K562 (cell line): ENCODE results near the gene ERBB3. TPM values are rescaled to one million over a fixed set of nuclear protein-coding genes. Genes with fewer than 3 reads are reported as not detected.

Source experiments
- ATAC-seq: fragments of 200-7000 bp; cut with Tn5 transposase; 3 replicates; pipeline ENCODE4 v1.9.1; 2020; ENCODE audit warnings: moderate library complexity
- BruUV-seq: library from RNA; stranded (reverse); fragments of 400-500 nt; replicated peaks from 2 replicates; lab custom pipeline; 2021; lab: Mats Ljungman, UMichigan
- CTCF ChIA-PET: fragments of 300-600 bp; formaldehyde crosslinking; extraction: SDS; loops from one replicate; lab custom pipeline; 2021; ENCODE audit warnings: low intra/inter-chr PET ratio; lab: Yijun Ruan, JAX
- POLR2A ChIA-PET: fragments of 300-600, 350-650 bp; sonication (Branson Sonifier 250); formaldehyde crosslinking; extraction: SDS; loops from one replicate; lab custom pipeline; 2021; ENCODE audit warnings: antibody characterized with exemption, inconsistent platforms; lab: Yijun Ruan, JAX
- DNase-seq, 4 experiments: peaks; one replicate each; pipeline versions ENCODE4 v3.0.0 to v3.0.0-alpha.2; 2011 to 2018; ENCODE audit warnings: low spot score in 3 of 4, mixed read lengths in 3 of 4; ENCODE audit errors: extremely low read depth in 1 of 4
- FAIRE-seq: peaks from 2 replicates; lab custom pipeline; 2011; peaks lifted over from hg19 to GRCh38; lab: Jason Lieb, UNC
- H2AFZ ChIP-seq: 2 replicates; pipeline ENCODE4 v1.6.0; 2011; ENCODE audit warnings: low read depth, low read length, control low read depth, inconsistent platforms
- H3K27ac ChIP-seq: fragments of 200-600 bp; 3 replicates; pipeline ENCODE4 v1.8.0; 2011; ENCODE audit warnings: low read depth, mild to moderate bottlenecking, control low read depth, inconsistent platforms, low read length, moderate library complexity, mixed read lengths; ENCODE audit errors: extremely low read depth
- H3K27me3 ChIP-seq, 2 experiments: fragments of 300-600 bp in 1 of 2; 2 replicates in 1 of 2; 3 replicates in 1 of 2; pipeline versions ENCODE4 v1.6.0 to v1.8.0; 2011; ENCODE audit warnings: inconsistent platforms in 2 of 2, low read length in 2 of 2, mild to moderate bottlenecking in 1 of 2, mixed read lengths in 1 of 2, moderate library complexity in 1 of 2; ENCODE audit not compliant: control insufficient read depth in 2 of 2, insufficient read depth in 2 of 2
- H3K36me3 ChIP-seq: fragments of 300-600 bp; 3 replicates; pipeline ENCODE4 v1.8.0; 2011; ENCODE audit warnings: mild to moderate bottlenecking, low read length, inconsistent platforms; ENCODE audit not compliant: control insufficient read depth, insufficient read depth
- H3K4me1 ChIP-seq, 2 experiments: fragments of 200-600 bp in 1 of 2; replicated peaks in 1 of 2; 2 replicates in 1 of 2; 3 replicates in 1 of 2; pipeline versions ENCODE4 v1.5.1 to v1.8.0; 2011; ENCODE audit warnings: inconsistent platforms in 2 of 2, low read length in 2 of 2, mild to moderate bottlenecking in 1 of 2, mixed read lengths in 1 of 2, moderate library complexity in 1 of 2; ENCODE audit not compliant: control insufficient read depth in 2 of 2, insufficient read depth in 2 of 2
- H3K4me2 ChIP-seq: 2 replicates; pipeline ENCODE4 v1.6.1; 2011; ENCODE audit warnings: low read length, control low read depth, inconsistent platforms, mixed read lengths; ENCODE audit not compliant: insufficient read depth
- H3K4me3 ChIP-seq: fragments of 200-600 bp; sonication (generic), shearing (Covaris generic); 2 replicates; pipeline ENCODE4 v1.5.1; 2016; ENCODE audit warnings: control low read depth, inconsistent platforms
- H3K79me2 ChIP-seq: fragments of 200-600 bp; 3 replicates; pipeline ENCODE4 v1.8.0; 2011; ENCODE audit warnings: low read length, inconsistent platforms; ENCODE audit not compliant: control insufficient read depth, insufficient read depth
- H3K9ac ChIP-seq, 2 experiments: 2 replicates each; pipeline versions ENCODE4 v1.6.0 to v1.6.1; 2011; ENCODE audit warnings: low read depth in 2 of 2, low read length in 2 of 2, control low read depth in 1 of 2, inconsistent platforms in 1 of 2, mild to moderate bottlenecking in 1 of 2, mixed read lengths in 1 of 2; ENCODE audit not compliant: insufficient read depth in 1 of 2
- H3K9me1 ChIP-seq: one replicate; pipeline ENCODE4 v1.6.0; 2011; ENCODE audit warnings: inconsistent platforms, mild to moderate bottlenecking, low read length, moderate library complexity; ENCODE audit not compliant: control insufficient read depth, insufficient read depth
- H3K9me3 ChIP-seq: replicated peaks from 2 replicates; pipeline ENCODE4 v1.5.1; 2011; ENCODE audit warnings: low read depth, low read length, inconsistent platforms; ENCODE audit not compliant: control insufficient read depth, insufficient read depth
- H4K20me1 ChIP-seq: replicated peaks from 2 replicates; pipeline ENCODE4 v1.6.1; 2011; ENCODE audit warnings: low read length, inconsistent platforms, mixed read lengths; ENCODE audit not compliant: control insufficient read depth, insufficient read depth
- CCNT2 ChIP-seq: IDR thresholded peaks from 2 replicates; pipeline ENCODE4 v1.6.1; 2011; ENCODE audit warnings: borderline replicate concordance, low read depth, mild to moderate bottlenecking, moderate library complexity, mixed read lengths, low read length; ENCODE audit not compliant: insufficient read length; ENCODE audit errors: extremely low read depth
- KDM5B ChIP-seq: fragments of 200-600 bp; sonication (generic); IDR thresholded peaks from 2 replicates; pipeline ENCODE4 v1.6.1; 2012; ENCODE audit warnings: low read depth, mild to moderate bottlenecking, moderate library complexity, low read length, control low read depth, inconsistent platforms; ENCODE audit not compliant: insufficient replicate concordance
- RB1 ChIP-seq: fragments of 450-650 bp; IDR thresholded peaks from 2 replicates; pipeline ENCODE4 v1.6.1; 2017; ENCODE audit warnings: low read depth, mild to moderate bottlenecking
- SPI1 ChIP-seq: IDR thresholded peaks from 2 replicates; pipeline ENCODE4 v1.6.1; 2011; ENCODE audit warnings: low read depth, low read length, control low read depth, borderline replicate concordance
- STAG1 ChIP-seq: sonication (generic); formaldehyde crosslinking; IDR thresholded peaks from 2 replicates; pipeline ENCODE4 v1.5.0; 2020; ENCODE audit warnings: missing genetic modification reagents, borderline replicate concordance
- ZBTB7A ChIP-seq: IDR thresholded peaks from 2 replicates; pipeline ENCODE4 v1.6.1; 2011; ENCODE audit warnings: low read depth, mild to moderate bottlenecking, low read length, moderate library complexity, borderline replicate concordance; ENCODE audit not compliant: control insufficient read depth
- ZNF253 ChIP-seq: fragments of 250-450 bp; sonication (Bioruptor Pico); conservative IDR thresholded peaks from 2 replicates; pipeline ENCODE4 v1.6.1; 2021; ENCODE audit warnings: mild to moderate bottlenecking
- ZNF79 ChIP-seq: fragments of 250-450 bp; sonication (Bioruptor Pico); IDR thresholded peaks from 2 replicates; pipeline ENCODE4 v1.4.0; 2020; ENCODE audit warnings: low read depth, mild to moderate bottlenecking, moderate library complexity
- WGBS: fragments of 100-300 bp; shearing (Covaris generic); methylation state at CpG from one replicate; pipeline ENCODE4 v1.1.6; 2016; ENCODE audit warnings: low coverage, mixed read lengths; ENCODE audit not compliant: insufficient coverage; ENCODE audit errors: missing lambda C conversion rate; 5-methylcytosine and 5-hydroxymethylcytosine counted together
- in situ Hi-C: fragments of 300-500 bp; cut with MboI; formaldehyde crosslinking; loops from 4 replicates; pipeline ENCODE4 v1.15.0; 2018; ENCODE audit warnings: inconsistent platforms, mixed read lengths
- intact Hi-C: fragments of 100-400 bp; cut with micrococcal nuclease; formaldehyde crosslinking; loops from 2 replicates; pipeline ENCODE4 v1.14.2; 2022
- polyA plus RNA-seq, 8 experiments: library from polyadenylated mRNA; depleted of rRNA in 4 of 8; stranded (reverse) in 5 of 8; unstranded in 3 of 8; fragments of >200 nt; fragmentation: Nextera tagmentation in 2 of 8; fragmentation: Illumina TruSeq in 1 of 8; extraction: Ambion mirVana in 2 of 8; extraction: Trizol in 1 of 8; gene quantifications; 2 replicates each; pipeline versions ENCODE4 v1.2.1 to v1.2.3, GENCODE V29; 2011 to 2014; ENCODE audit warnings: inconsistent platforms in 1 of 8, missing spikeins in 1 of 8
- total RNA-seq, 7 experiments: library from RNA; depleted of rRNA in 6 of 7; stranded (reverse); fragments of >200 nt in 6 of 7; fragmentation: Illumina TruSeq in 2 of 7; extraction: Trizol in 2 of 7; gene quantifications; 2 replicates each; pipeline versions ENCODE4 v1.2.1 to v1.2.3, GENCODE V29; 2011 to 2021; ENCODE audit warnings: low replicate concordance in 1 of 7
- TF ChIP-seq, protein P1 (sequence below): sonication (generic); formaldehyde crosslinking; IDR thresholded peaks from 2 replicates; pipeline ENCODE4 v1.8.0; 2022; ENCODE audit warnings: mild to moderate bottlenecking, missing genetic modification reagents
- TF ChIP-seq, protein P2 (sequence below): fragments of 250-450 bp; sonication (Bioruptor Pico); IDR thresholded peaks from 2 replicates; pipeline ENCODE4 v1.8.0; 2021; ENCODE audit warnings: borderline replicate concordance, mild to moderate bottlenecking, moderate library complexity; ENCODE audit not compliant: poor library complexity, severe bottlenecking
- TF ChIP-seq, protein P3 (sequence below): fragments of 250-450 bp; sonication (Bioruptor Pico); IDR thresholded peaks from 2 replicates; pipeline ENCODE4 v1.8.0; 2022; ENCODE audit warnings: moderate library complexity, mild to moderate bottlenecking, inconsistent platforms
- TF ChIP-seq, protein P4 (sequence below): sonication (generic); formaldehyde crosslinking; IDR thresholded peaks from 2 replicates; pipeline ENCODE4 v1.8.0; 2022; ENCODE audit warnings: mild to moderate bottlenecking, missing genetic modification reagents

Gene ERBB3
- total and polyA plus RNA-seq, 9 of the 15 experiments (the other 6 are each of a cell fraction or from before 2014, with no cell fraction given) = 1.5 to 5.4 (median 3.8) TPM

DNA sequence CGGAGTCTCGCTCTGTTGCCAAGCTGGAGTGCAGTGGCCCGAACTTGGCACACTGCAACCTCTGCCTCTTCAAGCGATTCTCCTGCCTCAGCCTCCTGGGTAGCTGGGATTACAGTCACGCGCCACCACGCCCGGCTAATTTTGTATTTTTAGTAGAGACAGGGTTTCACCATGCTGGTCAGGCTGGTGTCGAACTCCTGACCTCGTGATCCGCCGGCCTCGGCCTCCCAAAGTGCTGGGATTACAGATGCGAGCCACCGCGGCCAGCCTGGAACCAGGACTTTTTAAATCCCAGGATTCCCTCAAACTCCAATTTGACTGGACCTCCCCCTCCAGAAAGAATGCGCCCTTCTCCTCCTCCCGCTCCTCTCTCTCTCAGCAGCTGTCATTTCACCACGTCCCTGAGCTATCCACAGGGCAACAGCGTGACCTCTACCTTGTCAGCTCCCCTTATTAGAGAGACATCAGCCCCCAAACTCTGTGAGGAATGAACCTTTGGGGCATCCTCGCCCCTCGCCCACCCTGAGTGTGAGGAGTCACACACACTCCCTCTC is 50.1 kb downstream of the ERBB3 start:
- Histone ChIP-seq H3K9me1 (peaks cover 6% of the 10 kb centered on the region), H3K27ac (peak overlapping the region; percentile 93), H3K9ac (peak overlapping the region; percentile 78 to 96; a peak in 3 of 4 replicates), H2AFZ (no peak overlapping the region), H3K27me3 (no peaks in the 10 kb centered on the region), H3K36me3 (peaks cover 55% of the 10 kb centered on the region), H3K4me3 (peak overlapping the region; percentile 92), H4K20me1 (peaks cover 5% of the 10 kb centered on the region), H3K4me2 (peak overlapping the region; percentile 98), H3K4me1 (peaks cover 27 to 31% of the 10 kb centered on the region in 2 experiments; a peak in 4 of 5 replicates), H3K79me2 (peaks cover 60% of the 10 kb centered on the region), H3K9me3 (no peaks in the 10 kb centered on the region)
- 59% methylated on average over 13 of the region's 22 CpGs for WGBS
- intact Hi-C loops (no loop called here), in situ Hi-C loops (loop anchor here (5.0 to 10.0 kb wide), 2 partner anchors 57 to 335 kb away; partner anchors contain the start of genes SMARCC2 and SPRYD4)
- no peak for FAIRE-seq
- no peak for DNase-seq
- CTCF ChIA-PET = no interaction called here
- ATAC-seq = no peak
- POLR2A ChIA-PET = interaction anchor here (0.7 to 5.6 kb wide), 6 partner anchors 12 to 1745 kb away, joined by 3 to 85 read pairs (median 6); partner anchors contain the start of genes MYL6, PA2G4, RPL41 and SMARCC2
- BruUV-seq = no TSS peak
- TF ChIP-seq, protein P1, sequence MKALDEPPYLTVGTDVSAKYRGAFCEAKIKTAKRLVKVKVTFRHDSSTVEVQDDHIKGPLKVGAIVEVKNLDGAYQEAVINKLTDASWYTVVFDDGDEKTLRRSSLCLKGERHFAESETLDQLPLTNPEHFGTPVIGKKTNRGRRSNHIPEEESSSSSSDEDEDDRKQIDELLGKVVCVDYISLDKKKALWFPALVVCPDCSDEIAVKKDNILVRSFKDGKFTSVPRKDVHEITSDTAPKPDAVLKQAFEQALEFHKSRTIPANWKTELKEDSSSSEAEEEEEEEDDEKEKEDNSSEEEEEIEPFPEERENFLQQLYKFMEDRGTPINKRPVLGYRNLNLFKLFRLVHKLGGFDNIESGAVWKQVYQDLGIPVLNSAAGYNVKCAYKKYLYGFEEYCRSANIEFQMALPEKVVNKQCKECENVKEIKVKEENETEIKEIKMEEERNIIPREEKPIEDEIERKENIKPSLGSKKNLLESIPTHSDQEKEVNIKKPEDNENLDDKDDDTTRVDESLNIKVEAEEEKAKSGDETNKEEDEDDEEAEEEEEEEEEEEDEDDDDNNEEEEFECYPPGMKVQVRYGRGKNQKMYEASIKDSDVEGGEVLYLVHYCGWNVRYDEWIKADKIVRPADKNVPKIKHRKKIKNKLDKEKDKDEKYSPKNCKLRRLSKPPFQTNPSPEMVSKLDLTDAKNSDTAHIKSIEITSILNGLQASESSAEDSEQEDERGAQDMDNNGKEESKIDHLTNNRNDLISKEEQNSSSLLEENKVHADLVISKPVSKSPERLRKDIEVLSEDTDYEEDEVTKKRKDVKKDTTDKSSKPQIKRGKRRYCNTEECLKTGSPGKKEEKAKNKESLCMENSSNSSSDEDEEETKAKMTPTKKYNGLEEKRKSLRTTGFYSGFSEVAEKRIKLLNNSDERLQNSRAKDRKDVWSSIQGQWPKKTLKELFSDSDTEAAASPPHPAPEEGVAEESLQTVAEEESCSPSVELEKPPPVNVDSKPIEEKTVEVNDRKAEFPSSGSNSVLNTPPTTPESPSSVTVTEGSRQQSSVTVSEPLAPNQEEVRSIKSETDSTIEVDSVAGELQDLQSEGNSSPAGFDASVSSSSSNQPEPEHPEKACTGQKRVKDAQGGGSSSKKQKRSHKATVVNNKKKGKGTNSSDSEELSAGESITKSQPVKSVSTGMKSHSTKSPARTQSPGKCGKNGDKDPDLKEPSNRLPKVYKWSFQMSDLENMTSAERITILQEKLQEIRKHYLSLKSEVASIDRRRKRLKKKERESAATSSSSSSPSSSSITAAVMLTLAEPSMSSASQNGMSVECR (CRISPR knock-in tag) = no peak
- TF ChIP-seq RB1 = no peak
- no peak for TF ChIP-seq ZNF79 (CRISPR knock-in tag)
- TF ChIP-seq, protein P2, sequence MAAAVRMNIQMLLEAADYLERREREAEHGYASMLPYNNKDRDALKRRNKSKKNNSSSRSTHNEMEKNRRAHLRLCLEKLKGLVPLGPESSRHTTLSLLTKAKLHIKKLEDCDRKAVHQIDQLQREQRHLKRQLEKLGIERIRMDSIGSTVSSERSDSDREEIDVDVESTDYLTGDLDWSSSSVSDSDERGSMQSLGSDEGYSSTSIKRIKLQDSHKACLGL = no peak
- TF ChIP-seq, protein P3, sequence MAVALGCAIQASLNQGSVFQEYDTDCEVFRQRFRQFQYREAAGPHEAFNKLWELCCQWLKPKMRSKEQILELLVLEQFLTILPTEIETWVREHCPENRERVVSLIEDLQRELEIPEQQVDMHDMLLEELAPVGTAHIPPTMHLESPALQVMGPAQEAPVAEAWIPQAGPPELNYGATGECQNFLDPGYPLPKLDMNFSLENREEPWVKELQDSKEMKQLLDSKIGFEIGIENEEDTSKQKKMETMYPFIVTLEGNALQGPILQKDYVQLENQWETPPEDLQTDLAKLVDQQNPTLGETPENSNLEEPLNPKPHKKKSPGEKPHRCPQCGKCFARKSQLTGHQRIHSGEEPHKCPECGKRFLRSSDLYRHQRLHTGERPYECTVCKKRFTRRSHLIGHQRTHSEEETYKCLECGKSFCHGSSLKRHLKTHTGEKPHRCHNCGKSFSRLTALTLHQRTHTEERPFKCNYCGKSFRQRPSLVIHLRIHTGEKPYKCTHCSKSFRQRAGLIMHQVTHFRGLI (CRISPR knock-in tag) = no peak
- TF ChIP-seq ZNF253 (CRISPR knock-in tag) = no peak
- TF ChIP-seq ZBTB7A = no peak
- 0 out of 2 replicates have a peak, but pooled peaks have one; percentile 27 for TF ChIP-seq STAG1 (CRISPR knock-in tag)
- TF ChIP-seq KDM5B = peak; percentile 44
- TF ChIP-seq SPI1 = no peak
- TF ChIP-seq CCNT2 = no peak
- TF ChIP-seq, protein P4, sequence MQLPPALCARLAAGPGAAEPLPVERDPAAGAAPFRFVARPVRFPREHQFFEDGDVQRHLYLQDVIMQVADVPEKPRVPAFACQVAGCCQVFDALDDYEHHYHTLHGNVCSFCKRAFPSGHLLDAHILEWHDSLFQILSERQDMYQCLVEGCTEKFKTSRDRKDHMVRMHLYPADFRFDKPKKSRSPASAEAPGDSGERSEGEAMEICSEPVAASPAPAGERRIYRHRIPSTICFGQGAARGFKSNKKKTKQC (CRISPR knock-in tag) = no peak
